SK-N-SH (cell line): ENCODE measurements around the gene HOXD11. TPM values are rescaled to one million over a fixed set of nuclear protein-coding genes. Genes with fewer than 3 reads are reported as not detected.
A peak's percentile ranks its signal among the peaks of the same experiment; 100 is the strongest.

Experiments
- CTCF ChIA-PET: fragments of 300-600, 350-600 bp; formaldehyde crosslinking; extraction: SDS; loops from one replicate; lab custom pipeline; 2021; lab: Yijun Ruan, JAX
- POLR2A ChIA-PET: fragments of 350-600 bp; sonication (Branson Sonifier 250); formaldehyde crosslinking; extraction: SDS; loops from one replicate; lab custom pipeline; 2020; ENCODE audit warnings: antibody characterized with exemption, inconsistent platforms; lab: Yijun Ruan, JAX
- DNase-seq: peaks from one replicate; pipeline ENCODE4 v3.0.0; 2012
- H2AFZ ChIP-seq: fragments of 200-600 bp; sonication (generic); 2 replicates; pipeline ENCODE4 v1.8.1; 2016; ENCODE audit warnings: antibody characterized with exemption, mild to moderate bottlenecking, low read depth
- H3F3A ChIP-seq: fragments of 200-600 bp; sonication (generic); replicated peaks from 2 replicates; pipeline ENCODE3; 2016; ENCODE audit warnings: antibody characterized with exemption, mild to moderate bottlenecking; ENCODE audit not compliant: insufficient read depth
- H3K27ac ChIP-seq, 2 experiments: fragments of 200-500 bp in 1 of 2; fragments of 200-600 bp in 1 of 2; sonication (Bioruptor generic) in 1 of 2; sonication (generic), shearing (Covaris generic) in 1 of 2; 2 replicates each; pipeline versions ENCODE4 v1.5.1 to v1.6.1; 2014 to 2016; ENCODE audit warnings: low read depth in 2 of 2, inconsistent platforms in 1 of 2, low read length in 1 of 2, mild to moderate bottlenecking in 1 of 2, mixed read lengths in 1 of 2
- H3K27me3 ChIP-seq: fragments of 200-600 bp; sonication (generic), shearing (Covaris generic); 2 replicates; pipeline ENCODE4 v1.6.1; 2016; ENCODE audit warnings: mixed run types; ENCODE audit not compliant: insufficient read depth
- H3K36me3 ChIP-seq, 2 experiments: fragments of 200-500 bp in 1 of 2; fragments of 200-600 bp in 1 of 2; sonication (Bioruptor generic) in 1 of 2; sonication (generic) in 1 of 2; replicated peaks in 1 of 2; 2 replicates each; pipeline versions ENCODE3 to v1.5.1; 2014 to 2016; ENCODE audit warnings: low read length in 1 of 2, mild to moderate bottlenecking in 1 of 2; ENCODE audit not compliant: insufficient read depth in 2 of 2, control insufficient read depth in 1 of 2
- H3K4me1 ChIP-seq, 2 experiments: fragments of 200-500 bp in 1 of 2; fragments of 200-600 bp in 1 of 2; sonication (Bioruptor generic) in 1 of 2; sonication (generic), shearing (Covaris generic) in 1 of 2; 2 replicates each; pipeline versions ENCODE4 v1.5.1 to v1.6.1; 2014 to 2016; ENCODE audit warnings: low read depth in 1 of 2, low read length in 1 of 2, mixed run types in 1 of 2; ENCODE audit not compliant: insufficient read depth in 2 of 2, control insufficient read depth in 1 of 2
- H3K4me2 ChIP-seq: fragments of 200-600 bp; sonication (generic), shearing (Covaris generic); 2 replicates; pipeline ENCODE4 v1.6.1; 2017; ENCODE audit warnings: mixed run types
- H3K4me3 ChIP-seq, 2 experiments: fragments of 200-500 bp in 1 of 2; fragments of 200-600 bp in 1 of 2; sonication (Bioruptor generic) in 1 of 2; sonication (generic), shearing (Covaris generic) in 1 of 2; 2 replicates each; pipeline versions ENCODE4 v1.5.1 to v1.8.1; 2014 to 2016; ENCODE audit warnings: low read depth in 2 of 2, inconsistent platforms in 1 of 2, low read length in 1 of 2, mild to moderate bottlenecking in 1 of 2, mixed read lengths in 1 of 2, moderate library complexity in 1 of 2
- H3K79me2 ChIP-seq: fragments of 200-600 bp; sonication (generic); 2 replicates; pipeline ENCODE4 v1.8.1; 2017; ENCODE audit warnings: mild to moderate bottlenecking; ENCODE audit not compliant: insufficient read depth
- H3K9ac ChIP-seq: fragments of 200-600 bp; sonication (generic); 2 replicates; pipeline ENCODE4 v1.6.1; 2017; ENCODE audit warnings: mixed run types
- H3K9me2 ChIP-seq: fragments of 200-600 bp; sonication (generic); 2 replicates; pipeline ENCODE4 v1.6.1; 2017; ENCODE audit warnings: mixed run types
- H3K9me3 ChIP-seq: fragments of 200-600 bp; sonication (generic); 2 replicates; pipeline ENCODE4 v1.6.1; 2017; ENCODE audit warnings: mixed run types, mild to moderate bottlenecking, moderate library complexity
- H4K20me1 ChIP-seq: fragments of 200-600 bp; sonication (generic); 2 replicates; pipeline ENCODE4 v1.6.1; 2017; ENCODE audit warnings: mild to moderate bottlenecking, mixed run types; ENCODE audit not compliant: insufficient read depth
- CHD2 ChIP-seq: fragments of 150-350 bp; IDR thresholded peaks from 2 replicates; pipeline ENCODE4 v1.6.1; 2018; ENCODE audit warnings: low read length; ENCODE audit not compliant: partially characterized antibody
- EP300 ChIP-seq, 2 experiments: IDR thresholded peaks; 2 replicates each; pipeline versions ENCODE4 v1.4.0 to v1.6.1; 2012; ENCODE audit warnings: borderline replicate concordance in 1 of 2, low read depth in 1 of 2, low read length in 1 of 2
- FOSL2 ChIP-seq: IDR thresholded peaks from 2 replicates; pipeline ENCODE4 v1.4.0; 2012; ENCODE audit warnings: low read depth, mild to moderate bottlenecking, moderate library complexity, borderline replicate concordance
- JUND ChIP-seq: IDR thresholded peaks from 2 replicates; pipeline ENCODE4 v1.4.0; 2012
- MXI1 ChIP-seq: IDR thresholded peaks from 2 replicates; pipeline ENCODE4 v1.6.1; 2012; ENCODE audit warnings: mild to moderate bottlenecking, low read depth, low read length, improper control_type of control experiment
- NFIC ChIP-seq: IDR thresholded peaks from 2 replicates; pipeline ENCODE4 v1.4.0; 2012; ENCODE audit warnings: borderline replicate concordance
- NRF1 ChIP-seq: IDR thresholded peaks from 2 replicates; pipeline ENCODE4 v1.6.1; 2012; ENCODE audit warnings: low read depth, mild to moderate bottlenecking, low read length
- RAD21 ChIP-seq: IDR thresholded peaks from 2 replicates; pipeline ENCODE4 v1.6.1; 2012; ENCODE audit warnings: mild to moderate bottlenecking, low read length
- RCOR1 ChIP-seq: fragments of 150-350 bp; IDR thresholded peaks from 2 replicates; pipeline ENCODE4 v1.6.1; 2017; ENCODE audit warnings: antibody characterized with exemption, low read length
- REST ChIP-seq: IDR thresholded peaks from 2 replicates; pipeline ENCODE4 v1.6.1; 2012; ENCODE audit warnings: mild to moderate bottlenecking, low read depth, low read length, moderate library complexity
- RFX5 ChIP-seq: IDR thresholded peaks from 2 replicates; pipeline ENCODE4 v1.6.1; 2012; ENCODE audit warnings: mild to moderate bottlenecking, improper control_type of control experiment, low read length
- SIN3A ChIP-seq: IDR thresholded peaks from 2 replicates; pipeline ENCODE4 v1.6.1; 2012; ENCODE audit warnings: low read depth, mild to moderate bottlenecking, low read length, moderate library complexity, borderline replicate concordance
- TCF12 ChIP-seq: IDR thresholded peaks from 2 replicates; pipeline ENCODE4 v1.4.0; 2012
- WGBS: methylation state at CpG from one replicate; pipeline ENCODE4 v1.1.6; 2017; ENCODE audit warnings: low lambda C conversion rate; 5-methylcytosine and 5-hydroxymethylcytosine counted together
- polyA plus RNA-seq, 3 experiments: library from polyadenylated mRNA; depleted of rRNA; stranded (reverse); fragments of >200 nt; gene quantifications; 2 replicates each; pipeline ENCODE4 v1.2.3, GENCODE V29; 2012

Gene HOXD11
- polyA plus RNA-seq, 1 of the 3 experiments (the other 2 are of a cell fraction), result not detected

GRCh38 chr2:176137252-176137580 is 30.1 kb downstream of the HOXD11 start:
- Histone ChIP-seq H3K27me3 (no peaks in the 10 kb centered on the region), H4K20me1 (no peaks in the 10 kb centered on the region), H3K4me3 (peak overlapping the region; percentile 83 to 86), H3K27ac (peak overlapping the region; percentile 63 to 92), H3K36me3 (no peaks in the 10 kb centered on the region), H3K9me2 (no peaks in the 10 kb centered on the region), H3K9ac (peak overlapping the region; percentile 94), H3K79me2 (peaks cover 45% of the 10 kb centered on the region), H3K4me2 (peak overlapping the region; percentile 96), H3K9me3 (no peaks in the 10 kb centered on the region), H3F3A (peaks cover 33% of the 10 kb centered on the region), H3K4me1 (peaks cover 33 to 59% of the 10 kb centered on the region in 2 experiments), H2AFZ (peak overlapping the region; percentile 61; the same call in 1 of the 2 replicates)
- peak; percentile 26 for TF ChIP-seq CHD2
- no peak for TF ChIP-seq NFIC
- no peak for TF ChIP-seq RCOR1
- POLR2A ChIA-PET, result interaction anchor here (0.6 to 2.6 kb wide), 8 partner anchors 15 to 500 kb away, joined by 3 to 16 read pairs (median 8); partner anchors contain the start of genes HOXD3 and HOXD9
- CTCF ChIA-PET, result interaction anchor here (1.2 to 26.1 kb wide), 10 partner anchors 13 to 1011 kb away, joined by 3 to 1047 read pairs (median 52); partner anchors contain the start of genes HOXD3 and HOXD9
- WGBS, result 14% methylated on average over 1 of the region's 2 CpGs
- DNase-seq, result no peak

- Histone ChIP-seq H4K20me1 (no peaks in the 10 kb centered on the region), H3K4me2 (peak overlapping the region; percentile 96), H3K9ac (peak overlapping the region; percentile 94; the same call in 1 of the 2 replicates), H3K27ac (peak overlapping the region; percentile 63 to 92; a peak in 3 of 4 replicates), H3K9me2 (no peaks in the 10 kb centered on the region), H3F3A (peaks cover 33% of the 10 kb centered on the region), H3K4me1 (peaks cover 31 to 55% of the 10 kb centered on the region in 2 experiments), H2AFZ (peak overlapping the region; percentile 94; the same call in 1 of the 2 replicates), H3K4me3 (peak overlapping the region; percentile 83 to 86), H3K79me2 (peaks cover 45% of the 10 kb centered on the region), H3K9me3 (no peaks in the 10 kb centered on the region), H3K36me3 (no peaks in the 10 kb centered on the region), H3K27me3 (no peaks in the 10 kb centered on the region)
- ChIA-PET POLR2A (interaction anchor here (1.4 to 2.6 kb wide), 3 partner anchors 132 to 437 kb away, joined by 4 to 12 read pairs (median 11); partner anchors contain the start of gene MTX2), CTCF (interaction anchor here (0.8 to 26.1 kb wide), 13 partner anchors 14 to 1011 kb away, joined by 3 to 1047 read pairs (median 26); partner anchors contain the start of genes HOXD3 and HOXD9)
- no peak for DNase-seq
- 42% methylated on average over 8 of the region's 8 CpGs for WGBS
- TF ChIP-seq REST (no peak), MXI1 (0 out of 2 replicates have a peak, but pooled peaks have one; percentile 14), NRF1 (peak; percentile 43; the same call in 1 of the 2 replicates), JUND (no peak), TCF12 (no peak), FOSL2 (no peak), EP300 (IDR thresholded peaks at IDR 0.05; ENCODE audit: borderline replicate concordance in 1 of 2, low read depth in 1 of 2, low read length in 1 of 2) (no peak), SIN3A (0 out of 2 replicates have a peak, but pooled peaks have one; percentile 43), RFX5 (no peak), RAD21 (no peak)
Measured at GRCh38 chr2:176137906-176138305, 30.8 kb downstream of the HOXD11 start.
